ENCODE measurements around the gene NEK6.
A peak's percentile ranks its signal among the peaks of the same experiment; 100 is the strongest.

NEK6 gene

GRCh38 chr9:124359855-124360678 is 102.3 kb downstream of the NEK6 start:
- Mint-ChIP-seq H3K27me3 (no peaks in the 10 kb centered on the region), H3K4me1 (peaks cover 8 to 44% of the 10 kb centered on the region in 2 donors), H3K9me3 (no peaks in the 10 kb centered on the region), H3K27ac (peak overlapping the region; percentile 25), H3K36me3 (peaks cover 23 to 50% of the 10 kb centered on the region in 2 donors), H3K4me3 (no peak overlapping the region)
- DNase-seq (no peak), ATAC-seq (replicated peaks) (no peak)

DNA sequence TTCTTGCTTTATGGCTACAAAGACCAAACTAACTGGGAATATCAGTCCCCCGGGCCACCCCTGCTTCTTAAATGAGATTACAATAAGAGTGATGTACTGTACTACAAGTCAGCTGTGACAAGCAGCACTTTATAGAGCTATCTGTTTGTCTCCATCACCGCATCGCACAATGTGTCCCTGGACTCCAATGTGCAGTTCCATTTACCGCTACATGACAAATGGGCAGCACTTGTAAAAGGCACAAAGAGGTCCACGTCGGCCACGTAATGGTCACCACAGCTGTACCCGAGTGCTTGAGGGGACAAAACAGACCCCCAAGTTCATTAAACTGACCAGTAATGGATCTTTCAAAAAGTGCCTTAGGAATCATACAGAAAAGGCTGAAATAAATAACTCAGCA is 103.4 kb downstream of the NEK6 start:
- peaks cover 10 to 44% of the 10 kb centered on the region in 2 donors for H3K4me1 Mint-ChIP-seq
- no peak overlapping the region for H3K4me3 Mint-ChIP-seq
- H3K9me3 Mint-ChIP-seq = no peaks in the 10 kb centered on the region
- H3K27ac Mint-ChIP-seq = no peak overlapping the region
- ATAC-seq (replicated peaks) (no peak), DNase-seq (no peak)
- H3K27me3 Mint-ChIP-seq = no peaks in the 10 kb centered on the region
- H3K36me3 Mint-ChIP-seq = peaks cover 23 to 48% of the 10 kb centered on the region in 2 donors

DNA sequence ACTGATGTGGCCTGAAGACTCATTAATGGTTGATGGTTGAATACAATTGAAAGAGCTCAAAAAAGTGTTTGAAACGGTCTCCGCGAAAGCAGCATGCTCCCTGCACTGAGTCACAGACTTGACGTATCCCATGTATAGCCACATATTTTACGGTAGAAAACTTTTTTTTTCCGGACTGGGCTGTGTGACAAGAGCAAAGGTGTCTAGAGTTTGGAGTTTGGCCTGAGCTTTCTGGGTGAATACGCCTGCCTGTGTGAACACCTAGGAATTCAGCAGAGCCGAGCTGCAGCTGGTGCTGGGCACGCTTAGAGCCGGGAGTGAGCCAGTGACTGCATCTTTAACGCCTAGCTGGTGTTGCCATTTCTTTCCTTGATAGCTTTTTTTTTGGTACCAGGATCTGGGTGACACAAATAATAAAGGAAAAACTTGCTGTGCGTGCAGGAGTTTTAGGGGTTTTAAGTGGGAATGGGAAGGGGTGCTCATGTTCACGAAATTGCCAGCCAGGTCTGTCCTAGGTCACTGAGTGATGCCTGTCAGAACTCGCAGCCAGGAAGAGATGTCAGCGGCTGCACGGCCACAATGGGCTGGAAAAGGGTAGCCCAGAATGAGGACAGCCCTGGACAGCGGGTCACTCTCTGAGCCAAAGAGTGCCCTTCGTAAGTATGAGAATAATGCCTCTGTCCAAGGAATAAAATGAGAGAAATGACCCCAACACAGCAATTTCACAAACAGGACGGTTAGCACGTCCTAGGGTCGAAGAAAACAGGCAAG is 105.8 kb downstream of the NEK6 start:
- Mint-ChIP-seq H3K27me3 (no peaks in the 10 kb centered on the region), H3K4me1 (peaks cover 11 to 35% of the 10 kb centered on the region in 2 donors), H3K9me3 (no peaks in the 10 kb centered on the region), H3K4me3 (no peak overlapping the region), H3K36me3 (peaks cover 27 to 49% of the 10 kb centered on the region in 2 donors), H3K27ac (no peak overlapping the region)
- ATAC-seq (replicated peaks) = no peak
- DNase-seq = no peak

GRCh38 chr9:124364141-124364540 is 106.4 kb downstream of the NEK6 start:
- H3K4me1 Mint-ChIP-seq = peaks cover 11 to 30% of the 10 kb centered on the region in 2 donors
- H3K27ac Mint-ChIP-seq = no peak overlapping the region
- no peaks in the 10 kb centered on the region for H3K27me3 Mint-ChIP-seq
- no peak for ATAC-seq (replicated peaks)
- DNase-seq = no peak
- H3K36me3 Mint-ChIP-seq = peaks cover 27 to 53% of the 10 kb centered on the region in 2 donors
- H3K4me3 Mint-ChIP-seq = no peak overlapping the region
- H3K9me3 Mint-ChIP-seq = no peaks in the 10 kb centered on the region

GRCh38 chr9:124365036-124365435 is 107.3 kb downstream of the NEK6 start:
- Mint-ChIP-seq H3K4me1 (peaks cover 16 to 31% of the 10 kb centered on the region in 2 donors), H3K36me3 (peaks cover 24 to 53% of the 10 kb centered on the region in 2 donors), H3K9me3 (no peaks in the 10 kb centered on the region), H3K27ac (no peak overlapping the region), H3K4me3 (no peak overlapping the region), H3K27me3 (no peaks in the 10 kb centered on the region)
- ATAC-seq (replicated peaks) (no peak), DNase-seq (no peak)

DNA sequence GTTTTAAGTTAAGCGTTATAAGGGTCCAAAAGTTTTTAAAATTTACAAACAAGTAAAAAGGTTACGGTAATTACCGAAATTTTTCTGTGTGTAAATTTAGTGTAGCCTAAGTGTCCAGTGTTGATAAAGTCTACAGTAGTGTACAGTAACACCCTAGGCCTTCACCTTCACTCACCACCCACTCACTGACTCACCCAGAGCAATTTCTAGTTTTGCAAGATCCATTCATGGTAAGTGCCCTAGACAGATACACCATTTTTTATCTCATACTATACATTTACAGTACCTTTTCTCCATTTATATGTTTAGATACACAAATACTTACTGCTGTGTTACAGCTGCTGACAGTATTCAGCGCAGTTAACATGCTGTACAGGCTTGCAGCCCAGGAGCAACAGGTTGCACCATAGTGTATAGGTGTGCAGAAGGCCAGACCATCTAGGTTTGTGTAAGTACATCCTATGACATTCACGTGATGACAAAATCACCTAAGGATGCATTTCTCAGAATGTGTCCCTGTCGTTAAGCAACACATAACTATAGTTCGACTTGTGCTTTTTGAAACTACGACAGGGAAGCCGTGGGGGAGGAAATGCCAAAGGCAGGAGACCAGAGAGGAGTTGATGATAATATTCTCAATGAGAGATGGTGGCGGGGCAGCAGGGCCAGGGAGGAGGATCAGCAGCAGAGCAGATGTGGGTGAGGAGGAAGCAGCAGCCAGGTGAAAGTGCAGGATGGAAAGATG is 108.9 kb downstream of the NEK6 start:
- no peak overlapping the region for H3K27ac Mint-ChIP-seq
- H3K4me1 Mint-ChIP-seq = peaks cover 14 to 26% of the 10 kb centered on the region in 2 donors
- H3K4me3 Mint-ChIP-seq = no peak overlapping the region
- DNase-seq = no peak
- H3K27me3 Mint-ChIP-seq = no peaks in the 10 kb centered on the region
- peaks cover 24 to 55% of the 10 kb centered on the region in 2 donors for H3K36me3 Mint-ChIP-seq
- H3K9me3 Mint-ChIP-seq = no peaks in the 10 kb centered on the region
- no peak for ATAC-seq (replicated peaks)

GRCh38 chr9:124368692-124369091 is 110.9 kb downstream of the NEK6 start:
- H3K27ac Mint-ChIP-seq = peak overlapping the region; percentile 51
- no peaks in the 10 kb centered on the region for H3K27me3 Mint-ChIP-seq
- DNase-seq (no peak), ATAC-seq (replicated peaks) (no peak)
- peaks cover 22 to 54% of the 10 kb centered on the region in 2 donors for H3K36me3 Mint-ChIP-seq
- peaks cover 19 to 40% of the 10 kb centered on the region in 2 donors for H3K4me1 Mint-ChIP-seq
- no peaks in the 10 kb centered on the region for H3K9me3 Mint-ChIP-seq
- no peak overlapping the region for H3K4me3 Mint-ChIP-seq

- DNase-seq = no peak
- Mint-ChIP-seq H3K27me3 (no peaks in the 10 kb centered on the region), H3K4me1 (peaks cover 19 to 43% of the 10 kb centered on the region in 2 donors), H3K36me3 (peaks cover 21 to 53% of the 10 kb centered on the region in 2 donors), H3K9me3 (no peaks in the 10 kb centered on the region), H3K4me3 (no peak overlapping the region), H3K27ac (peak overlapping the region; percentile 84)
- no peak for ATAC-seq (replicated peaks)
Measured at GRCh38 chr9:124369231-124369797, 111.6 kb downstream of the NEK6 start.

DNA sequence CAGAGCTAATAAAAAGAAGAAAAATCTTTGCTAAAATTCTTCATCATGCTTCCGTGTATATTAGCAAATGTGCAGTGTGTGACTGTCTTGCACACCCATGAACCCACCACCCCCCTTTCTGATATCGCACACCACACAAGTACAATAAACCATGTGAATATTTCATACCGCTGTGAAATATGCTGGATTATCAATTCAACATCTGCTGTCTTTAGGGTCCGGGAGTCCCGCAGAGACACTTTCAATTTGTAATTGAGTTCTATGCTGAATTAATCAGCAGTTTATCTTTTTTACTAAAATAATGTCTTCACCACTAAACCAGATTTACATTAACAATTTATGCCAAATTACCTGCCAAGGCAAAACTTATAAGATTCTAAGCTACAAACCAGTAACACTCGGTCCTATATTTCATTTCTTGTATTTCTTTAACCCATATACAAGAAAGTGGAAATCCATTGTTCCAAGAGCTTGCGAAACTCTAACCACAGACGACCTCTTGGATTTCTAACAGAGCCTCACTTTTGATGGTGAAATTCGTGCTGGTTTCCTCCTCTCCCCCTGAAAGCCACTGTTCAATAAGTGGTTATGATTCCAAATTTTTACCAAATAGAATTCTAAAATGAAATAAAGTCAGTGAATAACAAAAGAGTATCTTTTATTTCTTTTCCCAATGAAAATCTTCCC is 113.3 kb downstream of the NEK6 start:
- DNase-seq (no peak), ATAC-seq (replicated peaks) (no peak)
- Mint-ChIP-seq H3K9me3 (no peaks in the 10 kb centered on the region), H3K4me3 (no peak overlapping the region), H3K36me3 (peaks cover 26 to 53% of the 10 kb centered on the region in 2 donors), H3K4me1 (peaks cover 15 to 43% of the 10 kb centered on the region in 2 donors), H3K27me3 (no peaks in the 10 kb centered on the region), H3K27ac (no peak overlapping the region)

GRCh38 chr9:124372038-124372437 is 114.3 kb downstream of the NEK6 start:
- Mint-ChIP-seq H3K9me3 (no peaks in the 10 kb centered on the region), H3K27me3 (no peaks in the 10 kb centered on the region), H3K36me3 (peaks cover 27 to 56% of the 10 kb centered on the region in 2 donors), H3K4me3 (no peak overlapping the region), H3K27ac (no peak overlapping the region), H3K4me1 (peaks cover 11 to 39% of the 10 kb centered on the region in 2 donors)
- DNase-seq (no peak), ATAC-seq (replicated peaks) (no peak)

DNA sequence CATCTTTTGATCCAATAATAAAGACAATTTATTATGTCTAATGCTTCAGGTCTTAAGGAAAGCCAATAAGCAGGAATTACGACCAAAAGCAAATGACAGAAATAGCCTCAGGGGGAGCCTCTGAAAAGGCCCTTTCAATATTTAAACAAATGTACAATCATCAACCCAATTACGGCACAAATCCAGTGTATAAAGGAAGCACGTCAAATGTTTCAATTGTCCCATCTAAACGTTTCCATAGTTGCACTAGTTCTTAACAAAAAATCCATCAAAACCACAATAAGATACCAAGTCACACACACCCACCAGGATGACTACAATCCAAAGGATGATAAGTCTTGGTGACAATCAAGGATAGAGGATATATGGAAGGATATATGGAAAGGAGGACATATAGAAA is 115.6 kb downstream of the NEK6 start:
- H3K9me3 Mint-ChIP-seq = no peaks in the 10 kb centered on the region
- no peak overlapping the region for H3K27ac Mint-ChIP-seq
- H3K4me3 Mint-ChIP-seq = no peak overlapping the region
- H3K36me3 Mint-ChIP-seq = peaks cover 27 to 53% of the 10 kb centered on the region in 2 donors
- no peaks in the 10 kb centered on the region for H3K27me3 Mint-ChIP-seq
- peaks cover 12 to 37% of the 10 kb centered on the region in 2 donors for H3K4me1 Mint-ChIP-seq
- ATAC-seq (replicated peaks) (no peak), DNase-seq (no peak)

DNA sequence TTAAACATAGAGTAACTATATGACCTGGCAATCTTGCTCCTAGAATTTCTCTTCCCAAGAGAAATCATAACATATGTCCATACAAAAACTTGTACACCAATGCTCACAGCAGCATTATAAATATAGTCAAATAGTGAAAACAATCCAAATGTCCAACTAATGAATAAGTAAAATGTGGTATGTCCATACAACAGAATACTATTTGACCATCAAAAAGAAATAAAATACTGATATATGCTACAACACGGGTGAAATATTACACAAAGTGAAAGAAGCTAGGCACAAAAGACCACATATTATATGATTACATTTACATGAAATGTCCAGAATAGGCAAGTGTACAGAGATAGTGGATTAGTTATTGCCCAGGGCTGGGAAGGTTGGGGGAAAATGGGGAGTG is 116.1 kb downstream of the NEK6 start:
- no peak overlapping the region for H3K27ac Mint-ChIP-seq
- DNase-seq = no peak
- ATAC-seq (replicated peaks) = no peak
- H3K4me1 Mint-ChIP-seq = peaks cover 12 to 37% of the 10 kb centered on the region in 2 donors
- H3K9me3 Mint-ChIP-seq = no peaks in the 10 kb centered on the region
- peaks cover 27 to 52% of the 10 kb centered on the region in 2 donors for H3K36me3 Mint-ChIP-seq
- H3K4me3 Mint-ChIP-seq = no peak overlapping the region
- H3K27me3 Mint-ChIP-seq = no peaks in the 10 kb centered on the region

GRCh38 chr9:124375726-124376125 is 118.0 kb downstream of the NEK6 start:
- no peak overlapping the region for H3K27ac Mint-ChIP-seq
- no peaks in the 10 kb centered on the region for H3K27me3 Mint-ChIP-seq
- H3K36me3 Mint-ChIP-seq = peaks cover 35 to 60% of the 10 kb centered on the region in 2 donors
- H3K9me3 Mint-ChIP-seq = no peaks in the 10 kb centered on the region
- ATAC-seq (replicated peaks) (no peak), DNase-seq (no peak)
- no peak overlapping the region for H3K4me3 Mint-ChIP-seq
- H3K4me1 Mint-ChIP-seq = peaks cover 7 to 26% of the 10 kb centered on the region in 2 donors

Measured in stimulated activated naive B cell treated with anti-CD40 and anti-IgM and Interleukin-4, amounts not matched to agents 10 μg/mL and 1 μg/mL and 100 μg/mL, for 72 hours (primary cell).